PC-3 (cell line): Measurements from ENCODE around the gene PACS1. TPM values are rescaled to one million over a fixed set of nuclear protein-coding genes. Genes with fewer than 3 reads are reported as not detected.
"Not testable (repeated sequence)": the region's sequence is repeated elsewhere in the genome, so short reads cannot be mapped to it uniquely, and the experiment has no call there.

Experiments
- ATAC-seq: fragments of 200-7000 bp; cut with Tn5 transposase; 2 replicates; pipeline ENCODE4 v1.9.1; 2020; ENCODE audit warnings: mild to moderate bottlenecking, moderate library complexity
- BruUV-seq: library from RNA; stranded (reverse); fragments of 400-500 nt; replicated peaks from 2 replicates; lab custom pipeline; 2021; lab: Mats Ljungman, UMichigan
- CTCF ChIA-PET: fragments of 300-600 bp; sonication (Branson Sonifier 250); formaldehyde crosslinking; loops from one replicate; lab custom pipeline; 2022; ENCODE audit warnings: antibody characterized with exemption; lab: Charles Lee
- POLR2A ChIA-PET: fragments of 300-600 bp; sonication (Branson Sonifier 250); formaldehyde crosslinking; loops from one replicate; lab custom pipeline; 2022; ENCODE audit warnings: antibody characterized with exemption; ENCODE audit not compliant: unreplicated experiment; lab: Charles Lee
- DNase-seq: peaks from one replicate; pipeline ENCODE4 v3.0.0-alpha.2; 2015
- H2AFZ ChIP-seq: fragments of 300-600 bp; sonication (generic); 2 replicates; pipeline ENCODE4 v1.6.0; 2016; ENCODE audit warnings: antibody characterized with exemption, low read length
- H3F3A ChIP-seq: fragments of 300-600 bp; sonication (generic); one replicate; pipeline ENCODE4 v1.6.0; 2017; ENCODE audit warnings: antibody characterized with exemption, low read length, control low read depth, mild to moderate bottlenecking; ENCODE audit not compliant: unreplicated experiment
- H3K27ac ChIP-seq: fragments of 300-600 bp; sonication (generic); 2 replicates; pipeline ENCODE4 v1.5.1; 2016; ENCODE audit warnings: mild to moderate bottlenecking, low read length
- H3K27me3 ChIP-seq: fragments of 300-600 bp; sonication (generic); 2 replicates; pipeline ENCODE4 v1.6.1; 2016; ENCODE audit warnings: low read length, mixed read lengths
- H3K36me3 ChIP-seq: fragments of 300-600 bp; sonication (generic); 2 replicates; pipeline ENCODE4 v1.6.1; 2016; ENCODE audit warnings: low read depth, mixed run types, low read length, mixed read lengths
- H3K4me1 ChIP-seq: fragments of 300-600 bp; sonication (generic); 2 replicates; pipeline ENCODE4 v1.5.1; 2016; ENCODE audit warnings: low read length; ENCODE audit not compliant: insufficient read depth
- H3K4me2 ChIP-seq: fragments of 300-600 bp; sonication (generic); 2 replicates; pipeline ENCODE4 v1.6.0; 2016; ENCODE audit warnings: low read length
- H3K4me3 ChIP-seq: fragments of 300-600 bp; sonication (generic); 2 replicates; pipeline ENCODE4 v1.5.1; 2016; ENCODE audit warnings: mild to moderate bottlenecking, low read length, mixed read lengths
- H3K79me2 ChIP-seq: fragments of 300-600 bp; sonication (generic); 2 replicates; pipeline ENCODE4 v1.6.1; 2017; ENCODE audit warnings: low read length, mixed read lengths
- H3K9ac ChIP-seq: fragments of 300-600 bp; sonication (generic); 2 replicates; pipeline ENCODE4 v1.6.0; 2016; ENCODE audit warnings: mild to moderate bottlenecking, low read length
- H3K9me2 ChIP-seq: fragments of 300-600 bp; sonication (generic); replicated peaks from 2 replicates; pipeline ENCODE4 v1.6.1; 2016; ENCODE audit warnings: mixed run types, low read length, mixed read lengths
- H3K9me3 ChIP-seq: fragments of 300-600 bp; sonication (generic); 2 replicates; pipeline ENCODE4 v1.6.1; 2016; ENCODE audit warnings: low read length, mixed read lengths
- H4K20me1 ChIP-seq: fragments of 300-600 bp; sonication (generic); 2 replicates; pipeline ENCODE4 v1.6.1; 2016; ENCODE audit warnings: low read length, mixed read lengths
- EZH2 ChIP-seq: fragments of 300-600 bp; sonication (generic); IDR thresholded peaks from one replicate; pipeline ENCODE4 v1.6.1; 2017; ENCODE audit warnings: antibody characterized with exemption, mild to moderate bottlenecking, low read length; ENCODE audit not compliant: unreplicated experiment
- EZH2phosphoT487 ChIP-seq: fragments of 300-600 bp; sonication (generic); IDR thresholded peaks from 2 replicates; pipeline ENCODE4 v1.6.1; 2018; ENCODE audit warnings: mild to moderate bottlenecking, antibody characterized with exemption, low read length, borderline replicate concordance
- intact Hi-C: fragments of 100-400 bp; cut with micrococcal nuclease; formaldehyde crosslinking; loops from 2 replicates; pipeline ENCODE4 v1.9.0; 2023
- total RNA-seq: library from RNA; depleted of rRNA; stranded (reverse); fragments of >200 nt; gene quantifications from 2 replicates; pipeline ENCODE4 v1.2.3, GENCODE V29; 2014
- TF ChIP-seq, protein P1 (sequence below): fragments of 300-600 bp; sonication (generic); conservative IDR thresholded peaks from 2 replicates; pipeline ENCODE4 v1.5.1; 2017; ENCODE audit warnings: antibody characterized with exemption, low read depth, mild to moderate bottlenecking, low read length

Gene PACS1
- total RNA-seq, 1 experiment from 2014 or later = 28.7 TPM

DNA sequence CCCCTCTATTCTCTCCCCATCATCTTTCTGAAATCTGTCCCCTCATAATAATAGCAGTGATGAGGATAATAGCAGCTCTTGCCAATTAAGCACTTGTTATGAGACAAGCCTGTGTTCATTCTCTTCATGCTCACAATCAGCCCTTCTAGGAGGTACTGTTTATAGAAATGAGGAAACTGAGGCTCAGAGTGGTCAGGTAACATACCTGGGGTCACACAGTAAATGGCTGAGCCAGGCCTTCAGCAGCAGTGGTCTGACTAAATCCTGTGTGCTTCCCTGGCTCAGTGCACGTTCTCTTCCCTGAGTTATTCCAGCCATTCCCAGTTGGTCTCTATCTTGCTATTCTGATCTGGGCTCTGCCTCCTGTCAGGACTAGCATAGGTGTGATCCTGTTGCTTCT is 204.1 kb downstream of the PACS1 start:
- intact Hi-C loops = no loop called here
- Histone ChIP-seq H3K27me3 (no peaks in the 10 kb centered on the region), H3K36me3 (peaks cover 37% of the 10 kb centered on the region; the same call in 1 of the 2 replicates), H3K9me3 (no peaks in the 10 kb centered on the region), H3F3A (no peaks in the 10 kb centered on the region), H3K4me1 (peaks cover 10% of the 10 kb centered on the region), H3K27ac (no peak overlapping the region), H3K79me2 (peaks cover 18% of the 10 kb centered on the region), H3K4me2 (no peak overlapping the region), H4K20me1 (0 out of 2 replicates have a peak, but pooled peaks cover 21% of the 10 kb centered on the region), H3K4me3 (no peak overlapping the region), H3K9me2 (no peaks in the 10 kb centered on the region), H3K9ac (no peak overlapping the region), H2AFZ (no peak overlapping the region)
- POLR2A ChIA-PET = no interaction called here
- ATAC-seq (no peak), DNase-seq (no peak)
- no peak for TF ChIP-seq EZH2phosphoT487
- no peak for TF ChIP-seq EZH2
- TF ChIP-seq, protein P1, sequence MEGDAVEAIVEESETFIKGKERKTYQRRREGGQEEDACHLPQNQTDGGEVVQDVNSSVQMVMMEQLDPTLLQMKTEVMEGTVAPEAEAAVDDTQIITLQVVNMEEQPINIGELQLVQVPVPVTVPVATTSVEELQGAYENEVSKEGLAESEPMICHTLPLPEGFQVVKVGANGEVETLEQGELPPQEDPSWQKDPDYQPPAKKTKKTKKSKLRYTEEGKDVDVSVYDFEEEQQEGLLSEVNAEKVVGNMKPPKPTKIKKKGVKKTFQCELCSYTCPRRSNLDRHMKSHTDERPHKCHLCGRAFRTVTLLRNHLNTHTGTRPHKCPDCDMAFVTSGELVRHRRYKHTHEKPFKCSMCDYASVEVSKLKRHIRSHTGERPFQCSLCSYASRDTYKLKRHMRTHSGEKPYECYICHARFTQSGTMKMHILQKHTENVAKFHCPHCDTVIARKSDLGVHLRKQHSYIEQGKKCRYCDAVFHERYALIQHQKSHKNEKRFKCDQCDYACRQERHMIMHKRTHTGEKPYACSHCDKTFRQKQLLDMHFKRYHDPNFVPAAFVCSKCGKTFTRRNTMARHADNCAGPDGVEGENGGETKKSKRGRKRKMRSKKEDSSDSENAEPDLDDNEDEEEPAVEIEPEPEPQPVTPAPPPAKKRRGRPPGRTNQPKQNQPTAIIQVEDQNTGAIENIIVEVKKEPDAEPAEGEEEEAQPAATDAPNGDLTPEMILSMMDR = no peak
- BruUV-seq = no TSS peak
- CTCF ChIA-PET = no interaction called here

DNA sequence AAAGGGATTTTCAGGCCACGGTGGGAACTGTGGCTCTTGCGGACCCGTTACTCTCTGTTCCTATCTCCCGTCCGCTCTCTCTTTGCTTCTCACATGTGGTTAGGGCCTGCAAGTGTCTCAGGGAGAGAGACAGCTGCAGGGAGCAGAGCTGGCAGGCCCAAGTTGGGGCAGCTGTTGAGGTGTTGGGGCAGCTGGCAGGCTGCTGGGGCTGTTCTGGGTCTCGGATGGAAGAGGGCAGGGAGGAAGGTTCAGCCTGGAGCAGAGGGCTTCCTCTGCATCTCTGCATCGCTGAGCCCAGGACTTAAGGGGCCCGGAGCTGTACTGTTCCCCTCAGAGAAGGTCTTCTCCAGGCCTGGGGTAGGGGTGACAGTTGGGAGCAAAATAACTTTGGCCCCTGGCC is 205.3 kb downstream of the PACS1 start:
- POLR2A ChIA-PET = no interaction called here
- Histone ChIP-seq H3K4me2 (no peak overlapping the region), H3F3A (no peaks in the 10 kb centered on the region), H3K27ac (no peak overlapping the region), H3K79me2 (peaks cover 6% of the 10 kb centered on the region), H3K4me3 (no peak overlapping the region), H3K27me3 (no peaks in the 10 kb centered on the region), H3K9me2 (no peaks in the 10 kb centered on the region), H2AFZ (no peak overlapping the region), H3K9me3 (no peaks in the 10 kb centered on the region), H3K36me3 (peaks cover 37% of the 10 kb centered on the region; the same call in 1 of the 2 replicates), H4K20me1 (0 out of 2 replicates have a peak, but pooled peaks cover 13% of the 10 kb centered on the region), H3K4me1 (0 out of 2 replicates have a peak, but pooled peaks cover 2% of the 10 kb centered on the region), H3K9ac (no peak overlapping the region)
- CTCF ChIA-PET = no interaction called here
- intact Hi-C loops = no loop called here
- DNase-seq (no peak), ATAC-seq (no peak)
- no peak for TF ChIP-seq EZH2phosphoT487
- TF ChIP-seq EZH2 = no peak
- TF ChIP-seq, protein P1 = no peak
- no TSS peak for BruUV-seq

DNA sequence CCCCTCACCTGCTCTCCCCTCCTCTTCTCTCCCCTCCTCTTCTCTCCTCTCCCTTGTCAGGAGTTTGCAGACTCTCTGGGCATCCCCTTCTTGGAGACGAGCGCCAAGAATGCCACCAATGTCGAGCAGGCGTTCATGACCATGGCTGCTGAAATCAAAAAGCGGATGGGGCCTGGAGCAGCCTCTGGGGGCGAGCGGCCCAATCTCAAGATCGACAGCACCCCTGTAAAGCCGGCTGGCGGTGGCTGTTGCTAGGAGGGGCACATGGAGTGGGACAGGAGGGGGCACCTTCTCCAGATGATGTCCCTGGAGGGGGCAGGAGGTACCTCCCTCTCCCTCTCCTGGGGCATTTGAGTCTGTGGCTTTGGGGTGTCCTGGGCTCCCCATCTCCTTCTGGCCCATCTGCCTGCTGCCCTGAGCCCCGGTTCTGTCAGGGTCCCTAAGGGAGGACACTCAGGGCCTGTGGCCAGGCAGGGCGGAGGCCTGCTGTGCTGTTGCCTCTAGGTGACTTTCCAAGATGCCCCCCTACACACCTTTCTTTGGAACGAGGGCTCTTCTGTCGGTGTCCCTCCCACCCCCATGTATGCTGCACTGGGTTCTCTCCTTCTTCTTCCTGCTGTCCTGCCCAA is 206.0 kb downstream of the PACS1 start:
- DNase-seq (no peak), ATAC-seq (no peak)
- Histone ChIP-seq H3K4me2 (no peak overlapping the region), H3K36me3 (peaks cover 37% of the 10 kb centered on the region; the same call in 1 of the 2 replicates), H3K27ac (no peak overlapping the region), H2AFZ (no peak overlapping the region), H3K4me1 (peaks cover 9% of the 10 kb centered on the region; the same call in 1 of the 2 replicates), H3K4me3 (no peak overlapping the region), H3F3A (no peaks in the 10 kb centered on the region), H3K27me3 (no peaks in the 10 kb centered on the region), H3K9me2 (no peaks in the 10 kb centered on the region), H4K20me1 (0 out of 2 replicates have a peak, but pooled peaks cover 13% of the 10 kb centered on the region), H3K9me3 (no peaks in the 10 kb centered on the region), H3K9ac (no peak overlapping the region), H3K79me2 (no peaks in the 10 kb centered on the region; the same call in 1 of the 2 replicates)
- TF ChIP-seq EZH2 (no peak), EZH2phosphoT487 (no peak)
- TF ChIP-seq, protein P1 = no peak
- intact Hi-C loops = no loop called here
- BruUV-seq = no TSS peak
- POLR2A ChIA-PET = no interaction called here
- CTCF ChIA-PET = no interaction called here

DNA sequence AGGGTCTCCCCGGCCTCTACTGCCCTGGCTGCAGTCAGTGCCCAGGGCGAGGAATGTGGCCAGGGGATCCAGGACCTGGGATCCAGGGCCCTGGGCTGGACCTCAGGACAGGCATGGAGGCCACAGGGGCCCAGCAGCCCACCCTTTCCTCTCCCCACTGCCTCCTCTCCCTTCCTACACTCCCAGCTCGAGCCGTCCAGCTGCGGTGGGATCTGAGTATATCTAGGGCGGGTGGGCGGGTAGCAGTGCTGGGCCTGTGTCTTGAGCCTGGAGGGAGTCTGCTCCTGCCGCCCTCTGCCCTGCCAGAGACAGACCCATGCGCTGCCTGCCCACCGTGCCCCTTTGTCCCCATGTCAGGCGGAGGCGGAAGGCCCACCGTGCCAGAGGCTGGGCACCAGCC is 206.5 kb downstream of the PACS1 start:
- Histone ChIP-seq H3K36me3 (peaks cover 37% of the 10 kb centered on the region; the same call in 1 of the 2 replicates), H4K20me1 (0 out of 2 replicates have a peak, but pooled peaks cover 13% of the 10 kb centered on the region)
- H3K9ac ChIP-seq, H3K27ac ChIP-seq, ATAC-seq, DNase-seq, H3K79me2 ChIP-seq, H3K4me1 ChIP-seq, H3F3A ChIP-seq, intact Hi-C loops, H3K9me3 ChIP-seq, H3K27me3 ChIP-seq, H3K4me2 ChIP-seq, H3K4me3 ChIP-seq, BruUV-seq, H3K9me2 ChIP-seq, H2AFZ ChIP-seq: not testable (repeated sequence)
- POLR2A ChIA-PET = interaction anchor here (0.6 kb wide), 1 partner anchor 18 kb away, joined by 3 read pairs; no protein-coding TSS in a partner anchor
- CTCF ChIA-PET = interaction anchor here (0.6 kb wide), 1 partner anchor 254 kb away, joined by 3 read pairs; no protein-coding TSS in a partner anchor
